GM19372 (cell line): ENCODE results near the gene WNT3A.

Source experiments
- ATAC-seq: cut with Tn5 transposase; IDR thresholded peaks from one replicate; pipeline ENCODE4 v1.9.1; 2021; ENCODE audit warnings: mild to moderate bottlenecking, low read depth, moderate library complexity; ENCODE audit not compliant: unreplicated experiment

WNT3A gene

DNA sequence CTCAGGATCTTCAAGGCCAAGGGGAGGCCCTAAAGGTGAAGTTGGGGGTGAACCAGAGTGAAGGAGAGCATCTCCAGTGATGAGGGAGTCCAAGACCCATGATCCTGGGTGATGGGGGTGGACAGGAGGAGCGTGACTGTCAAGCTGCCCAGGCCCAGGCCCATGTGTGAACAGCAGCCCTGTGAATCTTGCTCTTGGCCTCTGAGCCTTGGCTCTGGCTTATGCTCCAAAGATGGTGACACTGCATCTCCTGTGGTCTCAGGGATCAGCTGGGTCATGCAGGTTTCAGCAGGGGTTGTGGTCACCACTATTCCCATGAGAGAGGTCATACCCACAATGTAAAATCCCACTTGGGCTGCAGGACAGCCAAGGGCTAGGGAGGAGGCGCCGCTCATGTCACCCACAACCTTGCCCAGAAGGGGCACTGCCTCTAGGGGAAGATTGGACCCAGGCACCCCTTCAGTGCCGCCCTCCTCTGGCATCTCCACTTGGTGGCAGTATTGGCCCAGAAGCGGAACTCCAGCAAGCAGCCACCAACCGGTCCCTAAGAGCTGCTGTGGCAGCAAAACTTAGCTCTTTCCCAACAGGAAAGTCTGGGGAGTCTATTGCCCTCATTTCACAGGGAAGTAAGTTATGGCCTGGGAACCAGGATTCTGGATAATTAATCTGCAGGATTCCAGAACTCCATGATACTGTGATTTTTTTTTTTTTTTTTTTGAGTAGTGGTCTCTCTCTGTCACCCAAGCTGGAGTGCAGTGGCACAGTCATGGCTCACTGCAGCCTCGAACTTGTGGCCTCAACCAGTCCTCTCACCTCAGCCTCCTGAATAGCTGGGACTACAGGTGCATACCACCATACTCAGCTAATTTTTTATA, 7.5 kb upstream of the WNT3A start:
- peak; percentile 57 for ATAC-seq

DNA sequence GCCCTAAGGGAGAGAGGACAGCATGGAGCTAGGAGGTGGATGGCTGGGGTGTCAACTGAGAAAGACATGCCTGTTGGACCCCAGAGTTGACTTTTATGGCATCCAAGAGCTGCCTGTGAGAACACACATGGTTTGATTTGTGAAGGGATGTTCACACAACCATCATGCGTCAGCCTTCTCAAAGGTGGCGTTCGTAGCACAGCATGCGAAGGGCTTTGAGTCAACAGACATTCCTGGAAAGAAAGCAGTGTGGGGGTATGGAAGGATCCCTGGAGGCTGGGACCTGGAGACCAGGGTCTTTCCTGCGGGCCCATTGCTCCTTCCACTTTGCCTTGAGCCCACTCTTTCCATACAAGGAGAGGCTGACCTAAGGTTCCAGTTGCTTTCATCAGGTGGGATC, 6.4 kb upstream of the WNT3A start:
- ATAC-seq = no peak

DNA sequence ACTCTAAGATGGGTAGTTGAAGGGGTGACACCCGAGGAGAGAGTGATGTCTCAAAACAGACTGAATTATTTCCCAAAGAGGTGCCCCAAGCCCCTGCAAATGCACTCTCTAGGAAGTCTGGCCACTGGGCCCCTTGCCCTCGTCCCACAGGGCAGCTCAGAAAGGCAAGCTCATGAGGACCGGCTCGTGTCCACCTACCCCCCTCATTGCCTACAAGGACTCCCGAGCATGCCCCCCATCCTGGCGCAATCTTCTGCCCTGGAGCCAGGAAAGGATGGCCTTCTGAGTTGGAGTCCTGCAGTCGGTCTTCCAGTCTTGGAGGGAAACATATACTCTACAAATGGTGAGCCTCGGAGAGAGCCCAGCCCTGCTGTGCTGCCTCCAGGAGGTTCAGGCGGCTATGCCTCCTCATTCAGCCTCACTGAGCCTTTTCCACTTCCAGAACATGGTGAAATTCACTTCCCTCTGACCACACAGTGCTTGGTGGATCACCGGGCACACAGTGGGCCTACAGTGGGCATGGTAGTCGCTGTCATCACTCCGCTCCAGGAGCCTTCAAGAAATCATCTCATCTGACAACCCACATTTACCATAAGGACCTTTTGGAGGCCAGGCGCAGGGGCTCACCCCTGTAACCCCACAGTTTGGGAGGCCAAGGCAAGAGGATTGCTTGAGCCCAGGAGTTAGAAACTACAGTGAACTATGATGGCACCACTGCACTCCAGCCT, 5.8 kb upstream of the WNT3A start:
- no peak for ATAC-seq

DNA sequence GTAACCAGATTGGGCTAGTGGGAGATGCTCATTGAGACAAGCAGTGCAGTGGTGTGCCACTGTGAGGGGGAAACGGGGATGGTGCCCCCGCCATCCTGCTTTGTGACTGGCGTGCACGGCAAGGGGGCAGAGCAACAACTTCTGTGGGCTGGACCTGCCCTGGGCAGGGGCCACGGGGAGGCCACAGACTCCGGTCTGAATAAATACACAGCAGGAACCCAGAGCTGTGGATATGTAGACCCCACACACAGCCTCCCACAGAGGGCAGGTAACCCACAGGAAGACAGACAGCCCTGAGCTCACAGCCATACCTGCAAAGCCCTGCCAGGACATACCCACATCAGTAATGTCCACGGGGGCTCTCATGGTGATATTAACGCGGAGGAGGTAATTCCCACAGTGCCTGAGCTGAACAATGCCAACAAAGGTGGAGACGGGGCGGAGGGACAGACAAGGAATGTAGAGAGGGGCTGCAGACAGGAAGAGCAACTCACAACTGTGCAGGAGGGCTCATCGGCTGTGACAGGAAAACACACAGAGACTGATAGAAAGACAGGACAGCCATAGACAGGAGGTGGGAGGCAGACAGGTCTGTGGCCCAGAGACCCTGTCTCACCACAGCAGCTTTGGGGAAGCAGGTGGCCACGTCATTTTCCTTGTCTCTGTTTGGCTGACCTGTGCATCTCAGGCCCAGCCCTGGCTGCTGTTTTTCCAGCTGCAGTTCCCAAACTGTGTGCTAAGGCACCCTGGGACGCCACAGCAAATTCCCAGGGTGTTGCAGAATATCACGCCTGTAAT, 4.9 kb upstream of the WNT3A start:
- no peak for ATAC-seq

DNA sequence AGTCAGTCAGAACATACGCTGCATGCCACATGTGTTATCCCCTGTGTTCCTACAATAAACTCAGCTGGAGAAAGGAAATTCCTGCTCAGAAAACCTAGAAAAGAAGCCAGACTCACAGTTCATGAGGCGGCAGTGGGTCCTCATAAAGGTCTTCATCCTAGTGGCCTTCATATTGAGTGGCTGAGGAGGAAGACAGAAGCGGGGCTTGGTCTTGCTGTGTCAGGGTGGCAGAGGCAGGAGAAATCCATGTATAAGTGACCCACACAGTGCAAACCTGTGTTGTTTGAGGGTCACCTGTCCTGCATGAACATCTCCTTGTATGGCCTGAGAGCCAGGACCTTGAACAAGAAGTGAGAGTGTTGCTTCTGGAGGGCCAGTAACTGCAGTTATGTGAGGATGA, 4.0 kb upstream of the WNT3A start:
- no peak for ATAC-seq

DNA sequence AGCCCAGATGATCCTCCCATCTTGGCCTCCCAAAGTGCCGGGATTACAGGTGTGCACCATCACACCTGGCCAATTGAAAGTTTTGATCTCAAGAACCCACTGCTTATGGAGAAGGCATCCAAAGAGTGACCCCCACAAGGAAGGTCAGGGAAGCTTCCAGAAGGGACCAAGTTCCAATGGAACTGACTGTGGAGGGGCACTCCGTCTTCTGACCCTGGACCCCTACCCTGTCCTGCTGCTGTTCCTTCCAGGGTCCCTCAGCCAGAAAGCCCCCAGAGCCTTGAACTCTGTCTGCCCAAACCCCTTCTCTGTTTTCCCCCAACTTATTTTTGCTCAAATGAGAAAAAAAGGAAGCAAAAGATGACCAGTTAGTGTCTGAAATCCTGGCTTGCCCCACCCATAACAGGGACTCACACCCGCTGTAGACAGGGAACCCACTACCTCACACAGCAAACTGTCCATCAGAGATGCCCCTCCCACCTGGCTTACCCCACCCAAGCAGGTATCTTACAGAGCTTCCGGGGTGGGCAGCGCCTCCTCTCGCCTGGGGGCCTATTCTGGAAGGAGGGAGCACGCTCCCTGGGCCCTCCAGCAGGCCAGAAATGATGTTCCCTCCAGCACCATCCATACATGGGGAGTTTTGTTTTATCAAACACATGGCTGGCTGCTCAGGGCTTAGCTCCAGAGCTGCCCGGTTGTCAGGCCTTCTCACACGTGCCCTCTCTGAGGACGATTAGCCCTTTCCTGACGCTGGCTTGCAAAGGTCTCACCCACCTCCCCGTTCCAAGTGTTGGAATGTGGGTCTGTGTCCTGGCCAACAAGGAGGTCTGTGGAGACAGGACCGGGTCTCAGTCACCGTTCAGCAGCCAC, 3.1 kb upstream of the WNT3A start:
- ATAC-seq = no peak

DNA sequence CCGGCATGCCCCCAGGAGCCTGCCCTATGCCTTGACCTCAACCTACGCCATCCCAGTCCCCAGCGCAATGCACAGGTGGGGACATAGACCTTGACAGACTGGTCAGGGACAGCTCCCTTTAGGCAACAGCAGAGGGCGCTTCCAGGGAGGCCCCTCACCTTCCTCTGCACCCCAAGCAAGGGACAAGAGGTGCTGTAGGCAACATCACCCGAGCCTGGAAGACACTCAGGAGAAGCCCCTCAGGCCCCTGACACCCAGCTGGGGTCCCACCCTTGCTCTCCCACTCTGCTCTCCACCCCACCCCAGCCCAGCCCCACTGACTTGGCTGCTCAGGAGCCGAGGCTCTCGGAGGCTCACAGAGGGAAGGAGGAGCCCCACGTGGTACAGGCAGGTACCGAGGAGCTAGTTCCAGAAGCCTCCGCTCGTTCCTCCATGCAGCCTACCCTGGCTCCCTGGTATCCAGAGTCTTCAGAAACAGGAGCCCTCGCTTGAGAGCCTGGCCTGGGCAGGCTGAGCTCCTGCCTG, 2.4 kb upstream of the WNT3A start:
- ATAC-seq = peak; percentile 63

DNA sequence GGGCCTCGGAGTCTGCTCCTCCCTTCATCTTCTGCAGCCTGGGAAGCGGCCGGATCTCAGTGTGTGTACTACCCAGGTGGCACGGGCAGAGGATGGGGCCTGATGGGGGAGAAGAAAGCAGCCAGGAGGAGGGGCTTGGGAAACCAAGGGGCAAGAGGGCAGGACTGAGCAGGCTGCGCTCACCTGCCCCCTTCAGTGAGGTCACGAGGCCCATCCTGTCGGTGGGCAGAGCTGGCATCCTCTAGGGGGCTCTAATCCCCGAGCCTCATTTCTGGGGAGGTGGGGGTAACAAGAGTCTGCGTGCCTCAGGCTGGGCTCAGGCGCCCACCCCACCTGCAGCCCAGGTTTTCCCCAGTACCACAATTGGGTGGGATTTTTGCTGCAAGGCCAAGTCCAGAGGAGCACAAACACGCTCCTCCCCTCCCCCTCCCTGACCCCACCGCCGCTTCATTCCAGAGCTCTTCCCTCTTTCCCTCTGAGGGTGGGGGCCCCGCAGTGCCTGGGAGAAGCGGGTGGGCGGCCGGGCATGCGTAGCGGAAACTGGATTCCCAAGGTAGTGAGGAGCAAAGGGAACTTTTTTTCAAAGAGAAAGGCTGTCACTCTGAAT, 1.8 kb upstream of the WNT3A start:
- ATAC-seq = no peak

DNA sequence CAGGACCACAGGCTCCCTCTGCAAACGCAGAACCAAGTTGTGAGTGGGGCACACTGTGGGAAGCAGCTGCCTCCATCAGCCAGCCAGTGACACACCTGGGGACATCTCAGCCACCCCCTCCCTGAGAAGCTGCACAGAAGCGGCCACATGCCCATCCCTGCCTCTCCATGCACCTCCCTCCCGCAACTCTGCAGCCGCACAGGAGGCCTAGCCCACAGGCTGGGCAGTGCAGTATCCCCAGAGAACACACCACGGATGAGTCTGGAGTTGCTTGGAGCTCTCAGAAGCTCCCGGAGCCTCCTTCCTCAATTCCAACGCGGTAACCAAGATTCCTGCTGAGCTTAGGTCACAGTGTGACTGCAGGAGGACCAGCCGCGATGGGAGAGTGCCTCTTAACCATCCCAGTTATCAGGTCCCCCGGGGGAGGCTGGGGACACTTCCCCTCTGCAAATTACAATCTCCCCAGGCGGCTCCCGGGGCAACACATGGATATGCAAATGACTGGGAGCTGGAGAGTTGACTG, 1.2 kb upstream of the WNT3A start:
- no peak for ATAC-seq

DNA sequence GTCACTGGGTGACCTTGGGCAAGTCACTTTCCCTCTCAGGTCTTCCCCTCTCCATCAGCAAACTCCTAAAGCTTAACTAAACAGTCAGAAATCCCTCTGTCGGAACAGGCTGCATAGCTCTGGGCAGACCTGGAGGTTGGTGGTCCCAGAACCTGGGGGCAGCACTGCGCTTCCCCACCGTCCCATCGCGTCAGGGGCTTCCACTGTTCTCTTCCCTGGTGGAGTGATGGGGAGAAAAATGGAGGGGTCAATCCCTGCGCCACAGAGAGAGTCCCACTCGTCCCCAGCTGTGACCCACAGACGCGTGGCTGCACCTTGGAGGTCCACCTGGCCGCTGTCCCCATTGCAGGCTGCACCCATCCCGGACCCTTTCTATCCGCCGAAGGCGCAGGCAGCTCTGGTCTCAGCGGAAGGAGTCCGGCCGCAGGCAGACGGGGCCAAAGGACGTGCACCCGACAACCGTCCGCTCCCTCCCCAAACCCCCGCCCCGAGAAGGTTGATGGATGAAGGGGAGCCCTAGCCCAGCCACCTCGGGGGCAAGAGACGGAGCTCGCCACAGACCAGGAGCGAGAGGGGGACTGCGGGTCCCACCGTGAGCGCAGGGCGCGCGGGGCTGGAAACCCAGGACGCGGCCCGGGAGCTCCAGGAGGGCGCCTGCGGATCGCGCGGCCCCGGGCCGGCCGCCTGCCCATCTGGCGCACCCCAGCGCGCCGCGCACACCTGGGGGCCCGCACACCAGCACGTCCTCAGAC, 588 bp upstream of the WNT3A start:
- ATAC-seq = no peak

DNA sequence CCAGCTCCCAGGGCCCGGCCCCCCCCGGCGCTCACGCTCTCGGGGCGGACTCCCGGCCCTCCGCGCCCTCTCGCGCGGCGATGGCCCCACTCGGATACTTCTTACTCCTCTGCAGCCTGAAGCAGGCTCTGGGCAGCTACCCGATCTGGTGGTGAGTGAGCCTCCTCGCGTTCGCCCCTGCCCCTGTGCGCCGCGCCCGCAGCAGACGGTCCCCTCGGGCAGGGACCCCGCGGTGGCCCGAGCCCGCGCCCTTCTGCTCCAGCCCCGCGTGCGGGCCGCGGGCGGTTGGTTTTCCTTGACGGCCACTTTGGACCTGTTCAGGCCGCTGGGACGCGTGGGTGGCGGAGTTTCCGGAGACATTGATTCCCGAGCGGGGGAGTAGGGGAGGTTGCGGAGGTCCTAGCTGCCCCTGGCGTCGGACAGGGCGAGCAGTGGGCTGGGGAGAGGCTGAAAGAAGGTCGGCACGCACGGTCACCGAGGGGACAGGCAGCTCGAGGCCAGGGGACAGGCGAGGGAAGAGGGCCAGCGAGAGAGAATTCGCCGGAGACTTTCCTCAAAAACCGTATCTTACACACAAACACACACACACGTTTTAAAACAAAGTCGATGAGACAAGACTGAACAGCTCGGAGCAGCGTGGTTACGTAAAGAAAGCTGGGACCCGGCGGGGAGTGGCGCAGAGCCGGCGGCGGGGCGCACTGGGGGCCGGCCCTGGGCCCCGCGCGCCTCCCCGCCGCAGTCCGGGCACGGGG, 427 bp downstream of the WNT3A start:
- no peak for ATAC-seq

DNA sequence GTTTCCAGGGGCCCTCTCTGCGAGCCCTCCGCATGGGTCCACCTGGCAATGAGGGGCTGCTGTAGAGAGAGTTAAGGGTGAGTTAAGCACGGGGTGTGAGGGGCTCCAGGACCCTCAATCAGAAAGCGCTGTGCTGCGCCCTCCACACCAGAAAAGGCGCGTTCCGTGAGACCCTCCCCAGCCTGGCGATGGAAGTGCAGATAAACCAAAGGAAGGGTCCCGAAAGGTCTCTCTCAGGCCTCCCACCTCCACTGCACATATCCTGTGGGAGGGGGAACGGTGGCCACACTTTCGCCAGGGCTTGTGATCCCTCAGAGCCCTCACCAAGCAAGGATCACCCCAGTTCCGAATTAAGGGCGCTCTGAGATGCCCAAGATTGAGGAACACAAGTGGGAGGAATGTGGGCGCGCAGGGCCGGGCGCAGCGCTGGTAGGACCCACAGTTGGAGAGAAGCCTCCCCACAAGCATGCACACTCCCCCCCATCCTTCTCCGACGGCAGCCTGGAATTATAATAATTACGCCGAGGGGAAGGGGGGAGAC, 1.1 kb downstream of the WNT3A start:
- ATAC-seq = no peak

DNA sequence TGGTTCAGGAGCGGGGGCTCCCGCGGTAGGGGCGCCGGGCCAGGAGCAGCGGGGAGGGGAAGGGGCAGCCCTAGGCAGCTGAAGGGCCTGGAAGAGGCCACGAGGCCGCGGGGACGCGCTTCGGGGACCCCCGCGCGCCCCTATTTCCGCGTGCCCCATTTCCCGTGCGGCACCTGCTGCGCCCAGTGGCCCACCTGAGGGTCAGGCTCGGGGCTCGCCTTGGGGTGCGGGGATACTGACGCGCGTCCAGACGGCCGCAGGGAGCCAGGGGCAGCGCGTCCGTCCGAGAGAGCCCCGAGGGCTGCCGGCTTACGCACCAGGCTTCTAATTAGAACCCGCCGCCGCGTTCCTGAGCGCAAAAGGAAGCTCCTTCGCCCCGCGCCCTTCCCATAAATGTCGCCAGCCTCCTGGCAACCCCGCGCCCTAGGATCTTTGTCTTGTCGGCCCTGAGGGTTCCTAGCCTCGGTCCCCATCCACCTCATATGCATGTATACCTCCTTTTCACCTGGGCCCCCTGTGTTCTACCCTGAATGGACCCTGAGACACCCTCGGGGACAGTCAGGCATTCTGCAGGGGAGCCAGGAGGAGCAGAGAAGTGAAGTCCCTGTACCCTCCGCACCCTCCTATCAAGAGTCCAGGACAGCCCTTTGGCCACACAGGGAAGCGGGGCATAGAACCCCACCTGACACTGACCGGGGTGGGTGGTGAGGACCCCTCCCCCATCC, 1.8 kb downstream of the WNT3A start:
- ATAC-seq = no peak

DNA sequence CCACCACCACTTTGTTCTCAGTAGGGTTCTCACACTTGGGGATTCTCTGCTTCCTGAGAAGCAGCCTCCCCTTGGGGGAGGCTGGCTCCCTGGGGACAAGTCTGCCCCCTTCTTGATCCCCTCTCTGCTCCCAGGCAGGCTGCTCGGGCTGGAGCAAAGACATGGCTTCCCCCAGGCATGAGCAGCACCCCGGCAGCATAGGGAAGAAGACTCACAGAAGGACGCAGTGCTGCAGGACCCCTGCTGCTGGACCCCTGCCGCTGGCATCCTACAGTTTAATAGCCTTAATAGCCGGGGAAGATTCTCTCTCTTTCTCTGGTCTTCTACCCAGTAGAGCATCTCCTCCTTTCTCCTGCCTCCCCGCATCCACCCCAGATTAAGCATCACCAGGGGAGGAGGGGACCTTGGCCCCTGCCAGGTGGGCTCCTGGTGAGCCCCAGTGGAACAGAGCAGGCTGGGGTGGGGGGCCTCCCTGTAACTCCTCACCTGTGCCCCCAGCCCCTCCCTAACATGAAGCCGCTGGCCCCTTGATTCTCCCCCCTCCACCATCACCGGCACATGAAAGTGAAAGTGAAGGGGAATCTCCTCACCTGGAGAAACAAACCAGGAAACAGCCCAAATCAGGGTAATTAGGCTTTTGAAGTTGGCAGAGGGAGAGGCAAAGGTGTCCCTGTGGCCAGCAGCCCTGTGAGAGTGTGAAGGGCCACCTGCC, 2.5 kb downstream of the WNT3A start:
- ATAC-seq = no peak

DNA sequence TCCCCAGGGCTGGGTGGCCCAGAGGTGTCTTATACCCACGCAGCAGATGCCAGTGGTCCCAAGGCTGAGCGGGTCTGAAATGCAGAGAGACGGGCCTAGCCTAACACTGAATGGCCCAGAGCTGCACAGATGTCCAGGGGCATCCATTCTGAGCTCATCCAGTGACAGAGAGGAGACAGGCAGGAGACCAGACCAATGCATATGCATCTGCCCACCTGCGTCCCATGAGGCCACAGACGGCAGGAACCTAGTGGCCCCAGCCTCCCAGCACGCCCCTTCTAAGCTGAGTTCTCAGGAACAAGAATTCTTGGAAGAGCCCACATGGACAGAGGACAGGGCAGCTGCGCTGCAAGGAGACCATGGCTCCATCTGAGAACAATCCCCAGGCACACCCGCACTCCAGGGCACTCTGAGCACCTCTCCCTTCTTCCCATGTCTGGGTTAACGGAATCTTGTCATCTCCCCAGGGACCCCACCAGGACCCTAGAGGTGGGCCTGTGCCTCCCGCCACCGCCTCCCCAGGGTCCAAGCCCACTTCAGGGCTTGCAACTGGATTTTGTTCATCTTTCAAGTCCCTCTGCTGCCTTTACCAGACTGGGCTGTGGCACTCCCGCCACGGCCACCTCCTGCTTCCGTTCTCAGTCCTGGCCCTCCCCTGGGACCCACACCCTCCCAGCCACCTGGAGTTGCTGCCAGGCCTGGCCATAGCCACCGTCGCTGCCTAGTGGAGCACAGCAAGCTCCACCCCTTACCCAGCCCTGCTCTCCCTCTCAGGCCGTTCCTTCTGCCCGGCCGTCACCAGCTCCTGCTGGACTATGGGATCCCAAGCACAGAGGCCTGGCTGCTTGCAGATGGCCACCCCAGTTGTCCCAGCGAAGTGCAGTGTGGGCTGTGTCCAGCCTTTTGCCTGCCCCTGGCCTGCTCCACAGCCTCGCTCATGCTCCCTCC, 3.3 kb downstream of the WNT3A start:
- ATAC-seq = no peak
